ENCODE data around the gene CAMK2G. TPM values are rescaled to one million over a fixed set of nuclear protein-coding genes. Genes with fewer than 3 reads are reported as not detected.

The CAMK2G gene
- total RNA-seq, 1 experiment from 2014 or later = 58.9 TPM

GRCh38 chr10:73806176-73806950 is 68.0 kb downstream of the CAMK2G start:
- CTCF ChIA-PET = no interaction called here
- Mint-ChIP-seq H3K36me3 (ENCODE audit: insufficient read depth, unreplicated experiment) (peaks cover 34% of the 10 kb centered on the region), H3K4me3 (ENCODE audit: low read depth, unreplicated experiment) (no peak overlapping the region)

GRCh38 chr10:73803680-73804286 is 70.6 kb downstream of the CAMK2G start:
- no peaks in the 10 kb centered on the region for H3K9me3 Mint-ChIP-seq (ENCODE audit: low read depth, unreplicated experiment)

More at GRCh38 chr10:73806176-73806950, 68.0 kb downstream of the CAMK2G start:
- intact Hi-C loops (cut with micrococcal nuclease; ENCODE audit: unreplicated experiment) = no loop called here
- Mint-ChIP-seq H3K9me3 (ENCODE audit: low read depth, unreplicated experiment) (no peaks in the 10 kb centered on the region), H3K27ac (ENCODE audit: unreplicated experiment) (no peak overlapping the region), H3K4me1 (ENCODE audit: low read depth, unreplicated experiment) (peaks cover 10% of the 10 kb centered on the region), H3K27me3 (ENCODE audit: unreplicated experiment) (no peaks in the 10 kb centered on the region)
- BruUV-seq (replicated peaks) = no TSS peak
- DNase-seq = no peak
- TF ChIP-seq, protein P1, sequence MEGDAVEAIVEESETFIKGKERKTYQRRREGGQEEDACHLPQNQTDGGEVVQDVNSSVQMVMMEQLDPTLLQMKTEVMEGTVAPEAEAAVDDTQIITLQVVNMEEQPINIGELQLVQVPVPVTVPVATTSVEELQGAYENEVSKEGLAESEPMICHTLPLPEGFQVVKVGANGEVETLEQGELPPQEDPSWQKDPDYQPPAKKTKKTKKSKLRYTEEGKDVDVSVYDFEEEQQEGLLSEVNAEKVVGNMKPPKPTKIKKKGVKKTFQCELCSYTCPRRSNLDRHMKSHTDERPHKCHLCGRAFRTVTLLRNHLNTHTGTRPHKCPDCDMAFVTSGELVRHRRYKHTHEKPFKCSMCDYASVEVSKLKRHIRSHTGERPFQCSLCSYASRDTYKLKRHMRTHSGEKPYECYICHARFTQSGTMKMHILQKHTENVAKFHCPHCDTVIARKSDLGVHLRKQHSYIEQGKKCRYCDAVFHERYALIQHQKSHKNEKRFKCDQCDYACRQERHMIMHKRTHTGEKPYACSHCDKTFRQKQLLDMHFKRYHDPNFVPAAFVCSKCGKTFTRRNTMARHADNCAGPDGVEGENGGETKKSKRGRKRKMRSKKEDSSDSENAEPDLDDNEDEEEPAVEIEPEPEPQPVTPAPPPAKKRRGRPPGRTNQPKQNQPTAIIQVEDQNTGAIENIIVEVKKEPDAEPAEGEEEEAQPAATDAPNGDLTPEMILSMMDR (IDR thresholded peaks at IDR 0.05; ENCODE audit: unreplicated experiment) = no peak

GRCh38 chr10:73802276-73802991 is 71.9 kb downstream of the CAMK2G start:
- Mint-ChIP-seq H3K4me1 (ENCODE audit: low read depth, unreplicated experiment) (no peaks in the 10 kb centered on the region), H3K36me3 (ENCODE audit: insufficient read depth, unreplicated experiment) (peaks cover 53% of the 10 kb centered on the region), H3K9me3 (ENCODE audit: low read depth, unreplicated experiment) (no peaks in the 10 kb centered on the region), H3K27ac (ENCODE audit: unreplicated experiment) (no peak overlapping the region), H3K27me3 (ENCODE audit: unreplicated experiment) (no peaks in the 10 kb centered on the region), H3K4me3 (ENCODE audit: low read depth, unreplicated experiment) (no peak overlapping the region)
- TF ChIP-seq, protein P1 (IDR thresholded peaks at IDR 0.05; ENCODE audit: unreplicated experiment) = no peak
- BruUV-seq (replicated peaks) = no TSS peak
- DNase-seq = no peak
- CTCF ChIA-PET = no interaction called here
- intact Hi-C loops (cut with micrococcal nuclease; ENCODE audit: unreplicated experiment) = no loop called here

More at GRCh38 chr10:73803680-73804286, 70.6 kb downstream of the CAMK2G start:
- TF ChIP-seq, protein P1 (IDR thresholded peaks at IDR 0.05; ENCODE audit: unreplicated experiment) = no peak
- no TSS peak for BruUV-seq (replicated peaks)
- H3K4me1 Mint-ChIP-seq (ENCODE audit: low read depth, unreplicated experiment) = peaks cover 3% of the 10 kb centered on the region
- H3K27me3 Mint-ChIP-seq (ENCODE audit: unreplicated experiment) = no peaks in the 10 kb centered on the region
- CTCF ChIA-PET = interaction anchor here (0.6 to 0.7 kb wide), 2 partner anchors 9 to 392 kb away, joined by 3 to 4 read pairs; no protein-coding TSS in a partner anchor
- intact Hi-C loops (cut with micrococcal nuclease; ENCODE audit: unreplicated experiment) = no loop called here
- DNase-seq = no peak
- H3K4me3 Mint-ChIP-seq (ENCODE audit: low read depth, unreplicated experiment) = no peak overlapping the region
- no peak overlapping the region for H3K27ac Mint-ChIP-seq (ENCODE audit: unreplicated experiment)
- H3K36me3 Mint-ChIP-seq (ENCODE audit: insufficient read depth, unreplicated experiment) = peaks cover 45% of the 10 kb centered on the region

DNA sequence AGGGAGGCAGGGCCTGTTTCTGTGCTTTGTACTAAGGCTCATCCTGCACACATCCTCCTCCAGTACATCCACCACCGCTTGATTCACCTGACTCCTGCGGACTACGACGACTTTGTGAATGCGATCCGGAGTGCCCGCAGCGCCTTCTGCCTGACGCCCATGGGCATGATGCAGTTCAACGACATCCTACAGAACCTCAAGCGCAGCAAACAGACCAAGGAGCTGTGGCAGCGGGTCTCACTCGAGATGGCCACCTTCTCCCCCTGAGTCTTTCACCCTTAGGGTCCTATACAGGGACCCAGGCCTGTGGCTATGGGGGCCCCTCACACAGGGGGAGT is 73.1 kb downstream of the CAMK2G start:
- H3K27ac Mint-ChIP-seq (ENCODE audit: unreplicated experiment) = no peak overlapping the region
- intact Hi-C loops (cut with micrococcal nuclease; ENCODE audit: unreplicated experiment) = no loop called here
- no peaks in the 10 kb centered on the region for H3K27me3 Mint-ChIP-seq (ENCODE audit: unreplicated experiment)
- BruUV-seq (replicated peaks) = no TSS peak
- H3K4me1 Mint-ChIP-seq (ENCODE audit: low read depth, unreplicated experiment) = no peaks in the 10 kb centered on the region
- no peaks in the 10 kb centered on the region for H3K9me3 Mint-ChIP-seq (ENCODE audit: low read depth, unreplicated experiment)
- TF ChIP-seq, protein P1 (IDR thresholded peaks at IDR 0.05; ENCODE audit: unreplicated experiment) = no peak
- H3K36me3 Mint-ChIP-seq (ENCODE audit: insufficient read depth, unreplicated experiment) = peaks cover 55% of the 10 kb centered on the region
- no peak overlapping the region for H3K4me3 Mint-ChIP-seq (ENCODE audit: low read depth, unreplicated experiment)
- DNase-seq = no peak
- CTCF ChIA-PET = no interaction called here
